Neural progenitor cell (in vitro differentiated cells): ENCODE results near the gene ELL. TPM values are rescaled to one million over a fixed set of nuclear protein-coding genes. Genes with fewer than 3 reads are reported as not detected.

Experiments
- DNase-seq: peaks from one replicate; pipeline ENCODE4 v3.0.0-alpha.2; 2016; ENCODE audit warnings: low spot score
- H2AFZ ChIP-seq: fragments of 200-600 bp; sonication (generic); replicated peaks from 2 replicates; pipeline ENCODE4 v1.6.1; 2016; ENCODE audit warnings: antibody characterized with exemption
- H3F3A ChIP-seq: fragments of 200-600 bp; sonication (generic); 2 replicates; pipeline ENCODE4 v1.6.1; 2016; ENCODE audit warnings: antibody characterized with exemption, low read depth
- H3K27ac ChIP-seq: fragments of 200-600 bp; sonication (generic); 2 replicates; pipeline ENCODE4 v1.5.1; 2016; ENCODE audit warnings: mild to moderate bottlenecking
- H3K27me3 ChIP-seq: fragments of 200-600 bp; sonication (generic); 2 replicates; pipeline ENCODE4 v1.6.1; 2016; ENCODE audit warnings: mild to moderate bottlenecking, moderate library complexity
- H3K36me3 ChIP-seq: fragments of 200-600 bp; sonication (generic); 2 replicates; pipeline ENCODE4 v1.5.1; 2016
- H3K4me1 ChIP-seq: fragments of 200-600 bp; sonication (generic); 2 replicates; pipeline ENCODE4 v1.6.1; 2016; ENCODE audit warnings: mixed run types
- H3K4me2 ChIP-seq: fragments of 200-600 bp; sonication (generic); 2 replicates; pipeline ENCODE4 v1.6.1; 2016
- H3K4me3 ChIP-seq: fragments of 200-600 bp; sonication (generic); 2 replicates; pipeline ENCODE4 v1.5.1; 2016
- H3K79me2 ChIP-seq: fragments of 200-600 bp; sonication (generic); 2 replicates; pipeline ENCODE4 v1.6.1; 2016; ENCODE audit warnings: low read depth
- H3K9ac ChIP-seq: fragments of 200-600 bp; sonication (generic); 2 replicates; pipeline ENCODE4 v1.6.1; 2016
- H3K9me3 ChIP-seq: fragments of 200-600 bp; sonication (generic); 2 replicates; pipeline ENCODE4 v1.5.1; 2016; ENCODE audit warnings: low read depth
- H4K20me1 ChIP-seq: fragments of 200-600 bp; sonication (generic); 2 replicates; pipeline ENCODE4 v1.6.1; 2016; ENCODE audit warnings: low read depth
- H3K27ac Mint-ChIP-seq: 3 replicates; pipeline ENCODE4 v1.8.0; 2021; ENCODE audit warnings: mixed read lengths
- H3K27me3 Mint-ChIP-seq: 2 replicates; pipeline ENCODE4 v1.8.0; 2022; ENCODE audit warnings: low read depth, mild to moderate bottlenecking, inconsistent platforms, moderate library complexity, mixed read lengths; ENCODE audit not compliant: insufficient read depth
- H3K36me3 Mint-ChIP-seq: 3 replicates; pipeline ENCODE4 v1.8.0; 2021; ENCODE audit warnings: mixed read lengths
- H3K4me1 Mint-ChIP-seq: 3 replicates; pipeline ENCODE4 v1.8.0; 2021; ENCODE audit warnings: mixed read lengths
- H3K4me3 Mint-ChIP-seq: 3 replicates; pipeline ENCODE4 v1.8.0; 2021; ENCODE audit warnings: mild to moderate bottlenecking, moderate library complexity, mixed read lengths
- H3K9me3 Mint-ChIP-seq: 3 replicates; pipeline ENCODE4 v1.8.0; 2020; ENCODE audit warnings: mixed read lengths
- CTCF ChIP-seq: fragments of 200-600 bp; sonication (generic); IDR thresholded peaks from 2 replicates; pipeline ENCODE4 v1.5.1; 2017; ENCODE audit warnings: antibody characterized with exemption, mild to moderate bottlenecking
- EZH2 ChIP-seq: fragments of 200-600 bp; sonication (generic); IDR thresholded peaks from 2 replicates; pipeline ENCODE4 v1.6.1; 2017; ENCODE audit warnings: antibody characterized with exemption, mild to moderate bottlenecking, moderate library complexity
- EZH2phosphoT487 ChIP-seq: fragments of 200-600 bp; sonication (generic); IDR thresholded peaks from 2 replicates; pipeline ENCODE4 v1.6.1; 2017; ENCODE audit warnings: antibody characterized with exemption
- total RNA-seq: library from RNA; depleted of rRNA; stranded (reverse); fragments of >200 nt; gene quantifications from 2 replicates; pipeline ENCODE4 v1.2.3, GENCODE V29; 2015; ENCODE audit warnings: low replicate concordance

The ELL gene
- total RNA-seq, 1 donor from 2014 or later = 2.9 TPM

- Histone ChIP-seq H3K36me3 (no peaks in the 10 kb centered on the region), H3K4me3 (no peak overlapping the region), H3K27me3 (no peaks in the 10 kb centered on the region), H3F3A (no peaks in the 10 kb centered on the region), H3K4me1 (no peaks in the 10 kb centered on the region), H3K4me2 (no peak overlapping the region), H3K27ac (no peak overlapping the region), H3K79me2 (peaks cover 3% of the 10 kb centered on the region), H3K9ac (no peak overlapping the region), H4K20me1 (peaks cover 43% of the 10 kb centered on the region), H3K9me3 (no peaks in the 10 kb centered on the region), H2AFZ (no peak overlapping the region)
- no peak overlapping the region for H3K4me3 Mint-ChIP-seq
- peaks cover 2% of the 10 kb centered on the region for H3K36me3 Mint-ChIP-seq
- no peak for DNase-seq
- no peaks in the 10 kb centered on the region for H3K9me3 Mint-ChIP-seq
- H3K27me3 Mint-ChIP-seq = no peaks in the 10 kb centered on the region
- TF ChIP-seq EZH2 = no peak
- TF ChIP-seq EZH2phosphoT487 = no peak
- no peak for TF ChIP-seq CTCF
- no peak overlapping the region for H3K27ac Mint-ChIP-seq
- H3K4me1 Mint-ChIP-seq = peaks cover 7% of the 10 kb centered on the region
Observed at GRCh38 chr19:18468517-18468916, 53.4 kb downstream of the ELL start.

GRCh38 chr19:18467978-18468377 lies 53.9 kb downstream of the ELL start:
- no peaks in the 10 kb centered on the region for H3F3A ChIP-seq
- Mint-ChIP-seq H3K4me3 (no peak overlapping the region), H3K27ac (no peak overlapping the region), H3K9me3 (no peaks in the 10 kb centered on the region), H3K4me1 (peaks cover 7% of the 10 kb centered on the region), H3K36me3 (peaks cover 2% of the 10 kb centered on the region), H3K27me3 (no peaks in the 10 kb centered on the region)
- peaks cover 3% of the 10 kb centered on the region for H3K79me2 ChIP-seq
- H2AFZ ChIP-seq = no peak overlapping the region
- H3K36me3 ChIP-seq = no peaks in the 10 kb centered on the region
- no peaks in the 10 kb centered on the region for H3K4me1 ChIP-seq
- DNase-seq = no peak
- no peaks in the 10 kb centered on the region for H3K27me3 ChIP-seq
- no peaks in the 10 kb centered on the region for H3K9me3 ChIP-seq
- TF ChIP-seq EZH2phosphoT487 (no peak), EZH2 (no peak)
- H3K4me2 ChIP-seq = no peak overlapping the region
- no peak overlapping the region for H3K9ac ChIP-seq
- peaks cover 43% of the 10 kb centered on the region for H4K20me1 ChIP-seq
- H3K27ac ChIP-seq = no peak overlapping the region
- H3K4me3 ChIP-seq = no peak overlapping the region

GRCh38 chr19:18466354-18466753 lies 55.5 kb downstream of the ELL start:
- Histone ChIP-seq H4K20me1 (peaks cover 46% of the 10 kb centered on the region), H3K36me3 (no peaks in the 10 kb centered on the region), H3K79me2 (peaks cover 3% of the 10 kb centered on the region), H3K4me1 (no peaks in the 10 kb centered on the region), H3K4me3 (no peak overlapping the region), H3K27ac (no peak overlapping the region), H3K9me3 (no peaks in the 10 kb centered on the region), H3F3A (no peaks in the 10 kb centered on the region), H3K4me2 (no peak overlapping the region), H3K27me3 (no peaks in the 10 kb centered on the region), H3K9ac (no peak overlapping the region), H2AFZ (no peak overlapping the region)
- DNase-seq = no peak
- H3K4me3 Mint-ChIP-seq = no peak overlapping the region
- H3K27ac Mint-ChIP-seq = no peak overlapping the region
- no peaks in the 10 kb centered on the region for H3K9me3 Mint-ChIP-seq
- no peaks in the 10 kb centered on the region for H3K27me3 Mint-ChIP-seq
- H3K36me3 Mint-ChIP-seq = peaks cover 2% of the 10 kb centered on the region
- peaks cover 12% of the 10 kb centered on the region for H3K4me1 Mint-ChIP-seq
- TF ChIP-seq EZH2 (no peak), CTCF (no peak), EZH2phosphoT487 (no peak)

- Histone ChIP-seq H4K20me1 (peaks cover 46% of the 10 kb centered on the region), H3F3A (no peaks in the 10 kb centered on the region), H2AFZ (no peak overlapping the region), H3K9me3 (no peaks in the 10 kb centered on the region), H3K4me1 (no peaks in the 10 kb centered on the region), H3K27ac (no peak overlapping the region), H3K79me2 (peaks cover 3% of the 10 kb centered on the region), H3K36me3 (no peaks in the 10 kb centered on the region), H3K4me3 (no peak overlapping the region), H3K9ac (no peak overlapping the region), H3K4me2 (no peak overlapping the region), H3K27me3 (no peaks in the 10 kb centered on the region)
- no peak for DNase-seq
- Mint-ChIP-seq H3K4me1 (peaks cover 12% of the 10 kb centered on the region), H3K4me3 (no peak overlapping the region), H3K9me3 (no peaks in the 10 kb centered on the region), H3K36me3 (peaks cover 2% of the 10 kb centered on the region), H3K27me3 (no peaks in the 10 kb centered on the region), H3K27ac (no peak overlapping the region)
- no peak for TF ChIP-seq CTCF
- no peak for TF ChIP-seq EZH2
- no peak for TF ChIP-seq EZH2phosphoT487
Observed at GRCh38 chr19:18465964-18466339, 55.9 kb downstream of the ELL start.
